HTR-8/SVneo (cell line): Measurements from ENCODE around the gene IDUA.
"Not testable (repeated sequence)": the region's sequence is repeated elsewhere in the genome, so short reads cannot be mapped to it uniquely, and the experiment has no call there.

Source experiments
- DNase-seq: peaks from one replicate; pipeline ENCODE4 v3.0.0; 2011; ENCODE audit warnings: low spot score, mixed read lengths; ENCODE audit not compliant: insufficient read length
- FAIRE-seq: peaks from 2 replicates; lab custom pipeline; 2011; peaks lifted over from hg19 to GRCh38; lab: Jason Lieb, UNC

The IDUA gene

DNA sequence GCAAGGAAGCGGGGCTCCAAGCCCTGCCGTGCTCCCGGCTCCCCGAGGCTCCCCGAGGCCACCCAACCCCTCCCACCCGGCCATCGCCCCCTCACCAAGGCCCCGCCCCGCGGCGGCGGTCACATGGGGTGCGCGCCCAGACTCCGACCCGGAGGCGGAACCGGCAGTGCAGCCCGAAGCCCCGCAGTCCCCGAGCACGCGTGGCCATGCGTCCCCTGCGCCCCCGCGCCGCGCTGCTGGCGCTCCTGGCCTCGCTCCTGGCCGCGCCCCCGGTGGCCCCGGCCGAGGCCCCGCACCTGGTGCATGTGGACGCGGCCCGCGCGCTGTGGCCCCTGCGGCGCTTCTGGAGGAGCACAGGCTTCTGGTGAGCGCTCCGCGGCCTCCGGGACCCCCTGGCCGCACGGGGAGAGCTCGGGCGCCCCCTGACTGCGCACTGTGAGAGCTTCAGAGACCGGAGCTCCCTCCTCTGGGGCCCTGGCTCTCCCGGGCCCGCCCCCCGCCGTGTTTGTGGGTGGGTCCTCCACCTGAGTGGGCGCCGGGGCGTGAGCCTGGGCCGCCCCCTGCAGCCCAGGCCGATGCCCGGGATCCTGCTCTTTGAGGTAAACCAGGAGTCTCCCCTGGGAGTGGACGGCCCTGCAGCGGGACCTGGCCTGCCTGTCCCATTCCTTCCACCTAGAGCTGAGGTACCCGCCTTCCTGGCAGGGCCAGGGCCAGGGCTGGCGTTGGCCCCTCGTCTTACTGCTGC, at the start of gene IDUA:
TSS of gene IDUA (plus strand) at position 166 of the 745 bp plus-strand sequence. CDS start at position 207, 41 bp downstream.
- FAIRE-seq (peak; percentile 78), DNase-seq (peak; percentile 88)

DNA sequence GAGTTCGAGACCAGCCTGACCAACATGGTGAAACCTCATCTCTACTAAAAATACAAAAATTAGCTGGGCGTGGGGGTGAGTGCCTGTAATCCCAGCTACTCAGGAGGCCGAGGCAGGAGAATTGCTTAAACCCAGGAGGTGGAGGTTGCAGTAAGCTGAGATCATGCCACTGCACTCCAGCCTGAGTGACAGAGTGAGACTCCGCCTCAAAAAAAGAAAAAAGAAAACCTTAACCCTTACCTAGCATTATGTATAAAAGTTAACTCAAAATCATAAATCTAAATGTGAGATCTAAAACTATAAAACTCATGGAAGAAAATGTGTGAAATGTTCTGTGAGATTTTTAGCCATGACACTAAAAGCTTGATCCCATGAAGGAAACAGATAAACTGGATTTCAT, 47.3 kb upstream of the IDUA start:
- not testable (repeated sequence) for DNase-seq, FAIRE-seq

DNA sequence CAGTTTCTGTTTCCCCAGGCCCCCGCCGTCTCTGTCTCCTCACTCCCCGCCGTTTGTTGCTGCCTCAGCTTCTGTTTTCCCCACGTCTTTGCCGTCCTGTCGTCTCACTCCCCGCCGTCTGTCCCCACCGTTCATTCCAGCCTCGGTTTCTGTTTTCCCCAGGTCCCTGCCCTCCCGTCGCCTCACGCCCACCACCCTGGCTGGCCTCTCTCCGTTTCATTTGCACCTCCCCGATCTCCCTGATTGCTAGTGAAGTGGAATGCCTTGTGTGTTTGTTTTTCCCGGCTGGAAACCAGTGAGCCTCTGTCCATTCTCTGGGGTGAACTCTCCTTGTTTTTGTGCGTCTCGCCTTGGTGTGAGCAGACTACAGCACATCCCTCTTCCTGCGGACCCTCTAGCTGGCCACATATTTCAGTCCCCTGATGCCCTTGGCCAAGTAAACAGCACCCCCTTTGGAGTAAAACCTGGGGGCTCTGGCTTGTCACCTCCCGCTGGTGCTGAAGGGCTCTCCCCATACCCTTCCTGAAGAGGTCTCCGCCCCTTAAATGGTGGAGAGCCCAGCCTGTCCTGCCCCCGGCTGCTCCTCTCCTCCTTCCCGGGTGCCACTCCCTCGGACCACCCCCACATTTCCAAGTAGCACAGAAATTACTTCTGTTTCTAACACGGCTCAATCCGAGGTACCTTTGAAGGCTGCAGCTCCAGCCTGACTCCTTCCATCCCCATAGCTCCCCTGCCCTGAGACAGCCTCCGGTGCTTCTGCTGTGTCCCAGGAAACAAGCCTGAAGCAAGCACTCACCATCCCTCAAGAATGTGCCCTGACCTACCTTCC, 41.4 kb upstream of the IDUA start:
- DNase-seq: no peak
- no peak for FAIRE-seq

DNA sequence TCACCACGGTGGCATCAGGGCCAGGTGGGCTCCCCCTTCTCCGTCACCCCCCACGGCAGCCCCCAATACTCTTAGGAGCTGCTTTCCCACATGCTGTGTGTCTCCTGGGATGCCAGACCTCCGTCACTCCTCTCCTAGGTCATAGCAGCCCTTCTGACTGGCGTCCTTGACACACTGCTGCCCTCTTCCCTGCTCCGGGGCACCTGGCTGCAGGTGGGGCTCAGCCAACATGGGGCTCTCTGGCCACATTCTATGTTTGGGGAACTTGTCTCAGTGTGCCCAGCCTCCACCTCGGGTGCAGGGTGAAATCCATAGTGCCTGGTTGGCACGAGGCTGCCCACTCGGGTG, 40.8 kb upstream of the IDUA start:
- DNase-seq (no peak), FAIRE-seq (no peak)

DNA sequence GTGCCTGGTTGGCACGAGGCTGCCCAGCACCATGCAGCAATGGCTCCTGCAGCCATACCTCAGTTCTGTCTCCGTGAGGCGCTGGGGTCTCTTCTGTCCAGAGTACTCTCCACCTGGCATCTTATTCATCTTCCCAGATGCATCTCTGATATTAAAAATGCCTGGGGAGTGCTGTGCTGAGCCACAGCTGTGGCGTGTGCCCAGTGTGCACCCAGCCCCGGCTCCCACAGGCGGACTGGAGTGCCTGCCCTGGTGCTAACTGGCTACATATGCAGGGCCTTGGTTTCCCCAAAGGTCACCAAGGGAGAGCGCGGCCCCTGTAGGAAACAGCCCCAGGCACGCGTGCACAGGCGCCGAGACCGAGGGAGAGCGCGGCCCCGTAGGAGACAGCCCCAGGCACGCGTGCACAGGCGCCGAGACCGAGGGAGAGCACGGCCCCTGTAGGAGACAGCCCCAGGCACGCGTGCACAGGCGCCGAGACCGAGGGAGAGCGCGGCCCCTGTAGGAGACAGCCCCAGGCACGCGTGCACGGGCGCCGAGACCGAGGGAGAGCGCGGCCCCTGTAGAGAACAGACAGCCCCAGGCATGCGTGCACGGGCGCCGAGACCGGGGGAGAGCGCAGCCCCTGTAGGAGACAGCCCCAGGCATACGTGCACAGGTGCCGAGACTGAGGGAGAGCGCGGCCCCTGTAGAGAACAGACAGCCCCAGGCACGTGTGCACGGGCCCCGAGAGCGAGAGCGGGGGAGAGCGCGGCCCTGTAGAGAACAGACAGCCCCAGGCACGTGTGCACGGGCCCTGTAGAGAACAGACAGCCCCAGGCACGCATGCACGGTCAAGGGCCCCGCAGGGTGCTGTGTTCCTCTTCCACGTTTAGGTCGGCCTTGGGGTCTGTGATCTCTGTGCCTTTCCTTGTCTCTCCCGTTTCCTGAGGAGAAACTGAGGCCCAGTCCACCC, 40.0 kb upstream of the IDUA start:
- FAIRE-seq: no peak

DNA sequence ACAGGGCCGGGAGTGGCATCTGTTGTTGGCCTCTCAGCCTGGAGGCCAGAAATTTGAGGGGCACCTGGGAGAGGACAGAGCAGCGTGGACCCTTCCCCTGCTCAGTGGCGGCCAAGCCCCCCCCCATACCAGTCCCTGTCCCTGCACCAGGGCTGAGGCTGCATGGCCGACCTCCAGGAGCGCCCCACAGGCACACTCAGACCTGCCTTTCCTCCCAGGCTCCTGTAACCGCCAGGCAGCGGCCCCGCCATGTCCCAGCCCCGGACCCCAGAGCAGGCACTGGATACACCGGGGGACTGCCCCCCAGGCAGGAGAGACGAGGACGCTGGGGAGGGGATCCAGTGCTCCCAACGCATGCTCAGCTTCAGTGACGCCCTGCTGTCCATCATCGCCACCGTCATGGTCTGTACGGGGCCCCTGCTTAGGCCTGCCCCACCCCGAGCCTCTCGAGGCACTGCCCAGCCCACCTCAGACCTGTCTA, 39.3 kb upstream of the IDUA start:
- no peak for DNase-seq

More for the DNA sequence above, 40.0 kb upstream of the IDUA start:
- no peak for DNase-seq

DNA sequence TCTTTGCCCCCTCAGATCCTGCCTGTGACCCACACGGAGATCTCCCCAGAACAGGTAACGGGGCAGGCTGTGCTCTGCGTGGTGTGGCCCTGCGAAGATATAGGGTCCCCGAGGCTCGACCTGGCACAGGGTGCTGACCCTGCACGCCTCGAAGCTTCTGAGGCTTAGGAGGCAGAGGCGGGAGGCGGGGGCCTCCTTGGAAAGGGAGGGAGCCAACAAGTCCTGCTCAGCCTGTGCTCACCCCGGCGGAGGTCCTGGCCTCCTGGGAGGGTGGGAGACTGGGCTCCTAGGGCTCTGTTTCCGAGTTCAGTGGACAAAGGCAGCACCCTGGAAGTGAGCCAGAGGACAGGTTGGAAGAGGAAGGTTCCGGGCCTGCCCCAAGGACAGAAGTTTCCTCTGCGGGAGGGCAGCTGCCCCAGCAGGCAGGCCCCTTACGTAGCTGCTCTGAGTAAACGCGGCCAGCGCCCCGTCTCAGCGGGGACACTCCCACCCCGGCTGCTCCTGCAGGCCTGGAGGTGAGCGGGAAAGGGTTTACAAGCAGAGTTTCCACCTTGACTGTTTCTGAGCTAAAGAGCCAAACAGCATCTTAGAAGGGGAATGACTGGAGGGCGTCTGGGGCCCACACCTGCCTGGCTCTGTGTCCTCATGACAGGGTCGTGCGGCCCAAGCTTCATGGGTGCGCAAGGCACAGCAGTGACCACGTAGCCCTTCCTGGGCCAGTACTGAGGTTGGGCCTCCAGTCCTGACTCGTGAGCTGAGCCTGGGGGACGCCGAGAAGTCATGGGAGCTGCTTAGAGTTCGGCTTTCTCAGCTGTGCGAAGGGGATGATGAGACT, 38.5 kb upstream of the IDUA start:
- no peak for DNase-seq
- FAIRE-seq: no peak

More for the DNA sequence above, 39.3 kb upstream of the IDUA start:
- no peak for FAIRE-seq

DNA sequence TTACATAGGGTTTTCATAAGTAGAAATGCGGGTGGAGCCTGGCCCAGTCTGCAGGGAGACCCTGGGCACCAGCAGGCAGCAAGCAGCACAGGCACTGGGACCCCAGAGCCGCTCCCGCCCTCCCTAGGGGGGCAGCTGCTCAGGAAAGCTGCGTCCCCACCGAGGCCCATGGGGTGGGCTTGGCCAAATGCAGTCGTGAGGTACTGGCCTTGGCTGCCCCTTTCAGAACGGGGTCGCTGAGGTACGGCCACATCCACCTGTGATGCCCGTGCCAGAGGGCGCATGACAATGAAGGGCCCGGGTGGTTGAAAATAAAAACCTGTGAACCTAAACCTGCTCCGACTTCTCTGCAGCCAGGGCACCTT, 37.9 kb upstream of the IDUA start:
- DNase-seq (no peak), FAIRE-seq (no peak)

DNA sequence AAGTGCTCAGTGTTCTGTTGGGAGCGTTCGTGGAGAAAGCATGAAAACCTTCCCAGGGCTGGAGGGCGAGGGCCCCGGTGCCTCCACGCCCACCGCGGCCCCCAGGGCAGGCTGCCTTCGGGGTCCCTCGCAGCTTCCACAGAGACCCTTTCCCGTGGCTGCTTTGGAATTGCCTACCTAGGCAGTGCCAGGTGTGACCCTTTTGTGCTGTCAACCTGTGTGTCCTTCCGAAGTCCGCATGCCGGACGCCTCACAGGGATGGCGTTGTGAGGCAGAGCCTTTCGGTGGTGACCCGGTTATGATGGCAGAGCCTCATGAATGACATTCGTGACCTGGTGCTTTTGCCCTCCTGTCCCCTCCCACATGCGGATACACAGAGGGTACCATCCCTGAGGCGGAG, 37.2 kb upstream of the IDUA start:
- no peak for FAIRE-seq
- DNase-seq: no peak

DNA sequence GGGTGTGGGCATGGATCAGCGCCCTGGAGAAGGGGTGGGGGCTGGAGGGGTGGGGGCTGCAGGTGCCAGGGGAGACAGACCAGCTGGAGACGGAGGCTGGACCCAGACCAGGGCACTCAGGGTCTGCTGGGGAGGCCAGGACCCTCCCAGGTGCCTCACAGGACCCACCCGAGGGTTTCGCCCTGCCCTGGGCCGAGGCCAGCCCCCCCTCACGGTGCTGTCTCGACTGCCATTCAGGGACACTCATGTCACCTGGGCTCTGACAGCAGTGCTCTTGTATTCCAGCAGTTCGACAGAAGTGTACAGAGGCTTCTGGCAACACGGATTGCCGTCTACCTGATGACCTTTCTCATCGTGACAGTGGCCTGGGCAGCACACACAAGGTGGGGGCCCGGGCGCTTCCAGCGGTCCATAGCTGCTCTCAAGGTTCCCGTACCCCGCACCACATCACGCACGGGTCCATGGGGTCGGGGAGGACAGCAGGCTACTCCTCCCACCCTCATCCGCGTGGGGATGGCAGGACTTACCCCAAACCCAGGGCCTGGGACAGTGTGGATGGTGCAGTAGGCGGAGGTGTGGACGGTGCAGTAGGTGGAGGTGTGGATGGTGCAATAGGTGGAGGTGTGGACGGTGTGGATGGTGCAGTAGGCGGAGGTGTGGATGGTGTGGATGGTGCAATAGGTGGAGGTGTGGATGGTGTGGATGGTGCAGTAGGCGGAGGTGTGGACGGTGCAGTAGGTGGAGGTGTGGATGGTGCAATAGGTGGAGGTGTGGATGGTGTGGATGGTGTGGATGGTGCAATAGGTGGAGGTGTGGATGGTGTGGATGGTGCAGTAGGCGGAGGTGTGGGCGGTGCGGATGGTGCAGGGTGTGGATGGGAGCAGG, 36.5 kb upstream of the IDUA start:
- FAIRE-seq (peak; percentile 95), DNase-seq (no peak)

DNA sequence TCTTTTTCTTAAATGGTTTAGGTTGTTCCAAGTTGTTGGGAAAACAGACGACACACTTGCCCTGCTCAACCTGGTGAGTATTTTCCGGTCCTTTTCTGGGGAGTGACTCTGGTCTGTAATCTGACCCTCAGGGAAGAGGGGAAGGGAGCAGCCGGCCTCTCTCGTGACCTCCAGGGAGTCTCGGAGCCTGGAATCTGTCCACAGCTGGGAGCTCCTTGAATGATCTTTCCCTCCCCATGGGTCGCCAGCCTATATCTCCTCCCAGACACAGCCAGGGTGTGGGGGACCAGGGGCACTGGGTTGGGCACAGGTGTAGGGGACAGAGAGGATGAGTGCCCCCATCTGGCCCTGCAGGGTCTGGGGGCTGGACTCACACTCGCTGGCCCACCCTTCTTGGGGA, 35.7 kb upstream of the IDUA start:
- FAIRE-seq (no peak), DNase-seq (no peak)

DNA sequence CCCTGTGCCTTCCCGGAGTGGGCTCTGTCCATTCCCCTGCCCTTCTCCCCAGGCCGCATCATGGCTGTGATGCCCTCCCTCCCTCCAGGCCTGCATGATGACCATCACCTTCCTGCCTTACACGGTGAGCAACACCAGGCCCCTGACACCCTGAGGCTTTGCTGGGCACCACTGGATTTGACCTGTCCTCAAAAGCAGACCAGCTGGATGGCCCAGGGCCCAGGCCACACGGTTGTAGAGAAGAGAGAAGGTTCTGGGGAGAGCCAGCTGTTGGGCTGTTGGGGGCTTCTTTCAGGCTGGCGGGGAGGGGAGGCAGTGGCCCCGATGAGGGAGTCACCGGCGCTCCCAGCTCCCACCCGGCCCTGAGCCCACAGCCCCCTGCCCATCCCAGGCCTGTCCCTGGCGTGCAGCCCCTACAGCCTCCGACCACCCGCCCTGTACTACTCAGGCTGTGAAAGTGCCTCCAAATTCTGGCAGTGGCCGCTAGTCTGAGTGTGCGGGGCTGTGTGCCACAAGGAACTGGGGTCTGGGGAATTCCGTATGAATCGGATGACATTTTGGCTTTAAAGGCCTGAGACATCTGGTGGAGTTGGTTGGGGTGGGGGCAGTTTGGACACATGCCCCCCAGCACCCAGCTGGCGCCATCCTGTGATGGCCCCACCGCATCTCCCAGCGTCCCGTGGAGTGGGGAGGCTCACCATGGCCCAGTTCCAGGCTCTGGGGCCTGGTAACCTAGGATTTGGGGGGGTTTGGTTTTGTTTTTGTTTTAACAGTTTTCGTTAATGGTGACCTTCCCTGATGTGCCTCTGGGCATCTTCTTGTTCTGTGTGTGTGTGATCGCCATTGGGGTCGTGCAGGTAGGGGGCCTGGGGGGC, 35.0 kb upstream of the IDUA start:
- FAIRE-seq: no peak

DNA sequence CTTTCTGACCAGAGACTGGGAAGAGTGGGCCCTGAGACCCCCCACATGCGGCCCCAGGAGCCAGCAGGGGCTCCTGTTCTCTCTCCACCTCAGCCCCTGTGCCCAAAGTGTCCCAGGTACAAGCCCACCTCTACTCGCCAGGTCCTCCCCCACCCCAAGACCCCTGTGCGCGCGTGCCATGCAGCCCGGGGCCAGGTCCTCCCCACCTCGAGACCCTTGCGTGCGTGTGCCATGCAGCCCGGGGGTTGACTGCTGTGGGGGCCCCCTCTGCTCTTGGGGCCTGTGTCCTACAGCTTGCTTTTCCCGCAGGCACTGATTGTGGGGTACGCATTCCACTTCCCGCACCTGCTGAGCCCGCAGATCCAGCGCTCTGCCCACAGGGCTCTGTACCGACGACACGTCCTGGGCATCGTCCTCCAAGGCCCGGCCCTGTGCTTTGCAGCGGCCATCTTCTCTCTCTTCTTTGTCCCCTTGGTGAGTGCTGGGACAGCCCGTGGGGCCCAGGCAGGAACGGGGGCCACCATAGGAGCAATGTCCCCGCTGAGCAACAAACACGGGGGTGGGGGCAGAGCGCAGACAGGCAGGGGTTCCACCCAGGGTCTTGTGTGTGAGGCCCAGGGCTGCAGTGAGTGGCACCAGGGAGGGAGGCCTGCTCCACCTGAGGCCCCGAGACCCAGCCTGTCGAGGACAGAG, 33.8 kb upstream of the IDUA start:
- DNase-seq (no peak), FAIRE-seq (no peak)

More for the DNA sequence above, 35.0 kb upstream of the IDUA start:
- no peak for DNase-seq

DNA sequence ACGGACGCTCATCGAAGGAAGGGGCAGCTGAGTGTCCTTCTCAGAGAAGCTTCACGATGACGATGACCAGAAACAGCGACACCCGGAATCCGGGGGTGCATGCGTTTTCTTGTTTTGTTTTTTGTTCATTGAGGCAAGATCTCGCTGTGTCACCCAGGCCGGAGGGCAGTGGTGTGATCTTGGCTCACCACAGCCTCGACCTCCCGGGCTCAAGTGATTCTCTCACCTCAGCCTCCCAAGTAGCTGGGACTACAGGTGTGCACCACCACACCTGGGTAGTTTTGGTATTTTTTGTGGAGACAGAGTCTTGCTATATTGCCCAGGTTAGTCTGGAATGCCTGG, 33.3 kb upstream of the IDUA start:
- FAIRE-seq: no peak

DNA sequence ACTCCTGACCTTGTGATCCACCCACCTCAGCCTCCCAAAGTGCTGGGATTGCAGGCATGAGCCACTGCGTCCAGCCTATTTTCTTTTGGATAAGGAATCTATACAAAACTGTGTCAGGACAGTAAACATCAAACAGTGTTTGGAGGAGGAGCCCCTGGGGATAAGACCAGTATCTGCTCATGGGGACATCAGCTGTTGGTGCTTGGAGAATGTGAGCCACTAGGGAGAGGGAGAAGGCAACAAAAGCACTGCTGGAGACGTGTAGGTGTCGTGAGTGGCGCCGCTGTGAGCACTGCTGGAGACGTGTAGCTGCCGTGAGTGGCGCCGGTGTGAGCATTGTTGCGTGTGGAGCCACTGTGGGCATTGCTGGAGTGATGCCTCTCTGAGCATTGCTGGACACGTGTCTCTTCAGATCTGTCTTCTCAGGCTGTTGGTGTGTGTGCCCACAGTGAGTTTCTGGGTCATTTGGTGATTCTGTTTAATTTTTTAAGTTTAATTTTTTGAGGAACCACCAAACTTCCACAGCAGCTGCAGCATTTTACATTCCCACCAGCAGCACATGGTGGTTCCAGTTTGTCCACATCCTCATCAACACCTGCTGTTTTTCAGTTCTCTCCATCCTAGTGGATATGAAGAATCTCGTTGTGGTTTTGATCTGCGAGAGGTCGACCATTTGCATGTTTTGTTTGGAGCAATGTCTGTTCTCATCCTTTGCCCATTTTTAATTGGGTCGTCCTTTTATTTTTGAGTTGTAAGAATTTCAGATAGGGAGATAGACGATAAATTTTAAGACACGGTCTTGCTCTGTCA, 32.4 kb upstream of the IDUA start:
- no peak for FAIRE-seq
- DNase-seq: no peak

More for the DNA sequence above, 33.3 kb upstream of the IDUA start:
- DNase-seq: no peak
